ENCODE data around the gene NUDT3. TPM values are rescaled to one million over a fixed set of nuclear protein-coding genes. Genes with fewer than 3 reads are reported as not detected.
A peak's percentile ranks its signal among the peaks of the same experiment; 100 is the strongest.

The NUDT3 gene
- total and polyA plus RNA-seq, 2 experiments from 2014 or later = 12.1 to 31.1 TPM

DNA sequence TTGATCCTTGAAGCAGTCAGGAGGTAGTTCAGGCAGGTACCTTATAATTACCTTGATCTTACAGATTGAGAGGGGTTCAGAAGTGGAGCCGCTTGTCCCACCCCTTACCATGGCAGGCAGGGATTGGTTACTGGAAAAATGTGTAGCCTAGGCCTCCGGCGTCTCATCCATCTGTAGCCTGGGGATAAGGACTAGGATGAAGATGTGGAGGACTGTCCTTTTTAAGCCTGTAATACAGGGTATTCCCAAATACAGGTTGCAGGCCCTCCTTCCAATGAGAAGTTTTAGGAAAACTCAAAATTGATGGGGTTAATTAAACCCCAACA, 153.0 kb downstream of the NUDT3 start (continued):
- TF ChIP-seq EZH2 (IDR thresholded peaks at IDR 0.05; ENCODE audit: low read depth, unreplicated experiment) (no peak), ZNF462 (CRISPR knock-in tag; IDR thresholded peaks at IDR 0.05) (no peak)

DNA sequence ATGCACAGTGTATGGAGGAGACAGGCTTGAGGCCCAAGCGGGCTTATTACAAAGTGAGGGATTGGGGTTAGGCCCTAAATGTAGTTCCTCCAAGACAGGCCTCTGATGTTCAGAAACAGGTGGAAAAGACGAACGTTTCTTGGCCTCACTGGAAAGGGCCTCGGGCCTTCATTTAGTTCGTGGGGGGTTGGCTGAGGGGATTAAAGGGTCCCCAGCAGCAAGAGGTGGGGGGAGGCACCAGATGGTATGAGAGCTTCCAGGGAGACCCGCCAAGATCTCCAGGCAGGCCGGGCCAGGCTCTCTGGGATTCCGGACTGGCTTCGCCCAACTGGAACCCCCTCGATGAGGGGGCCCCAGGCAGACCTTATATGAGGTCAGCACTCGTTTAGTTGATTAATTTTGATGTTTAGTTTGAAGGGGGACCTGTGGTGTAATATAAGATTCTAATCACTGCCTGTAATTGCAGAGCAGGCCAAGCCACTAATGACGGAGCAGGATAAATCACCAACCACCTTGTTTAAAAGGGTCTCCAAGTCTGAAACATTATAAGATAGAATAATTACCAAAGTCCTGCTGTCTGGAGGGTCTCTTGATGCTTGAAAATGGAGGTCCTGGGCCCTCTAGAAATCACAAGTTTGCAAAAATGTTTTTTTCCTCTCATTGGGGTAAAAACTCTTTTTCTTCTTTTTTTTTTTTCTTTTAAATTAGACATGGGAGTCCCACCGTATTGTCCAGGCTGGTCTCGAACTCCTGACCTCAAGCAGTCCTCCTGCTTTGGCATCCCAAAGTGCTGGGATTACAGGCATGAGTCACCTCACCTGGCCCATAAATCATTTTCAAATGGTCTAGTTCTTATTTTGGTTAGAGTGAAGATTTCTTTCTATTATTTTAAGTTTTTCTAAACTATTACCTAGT, 153.6 kb downstream of the NUDT3 start:
- peaks cover 59% of the 10 kb centered on the region for H4K20me1 ChIP-seq (replicated peaks; ENCODE audit: insufficient read depth)
- Mint-ChIP-seq H3K27me3 (ENCODE audit: insufficient read depth, low read depth, poor library complexity) (peaks cover 54% of the 10 kb centered on the region), H3K36me3 (ENCODE audit: low read depth) (peaks cover 57% of the 10 kb centered on the region), H3K9me3 (peaks cover 7% of the 10 kb centered on the region; the same call in 2 of the 3 replicates), H3K4me3 (peak overlapping the region; percentile 98), H3K27ac (peak overlapping the region; percentile 98), H3K4me1 (peaks cover 57% of the 10 kb centered on the region)
- H3K4me1 ChIP-seq (ENCODE audit: insufficient read depth) = peaks cover 60% of the 10 kb centered on the region
- H3K4me2 ChIP-seq = peak overlapping the region; percentile 92
- ATAC-seq (no peak), DNase-seq (ENCODE audit: low spot score) (no peak)
- peaks cover 71% of the 10 kb centered on the region for H3K79me2 ChIP-seq (replicated peaks; ENCODE audit: insufficient read depth)
- no peak overlapping the region for H2AFZ ChIP-seq
- H3K9me2 ChIP-seq (ENCODE audit: insufficient read depth) = no peaks in the 10 kb centered on the region
- peaks cover 74% of the 10 kb centered on the region for H3F3A ChIP-seq (replicated peaks; ENCODE audit: low read depth)
- H3K27me3 ChIP-seq (ENCODE audit: insufficient read depth) = no peaks in the 10 kb centered on the region
- TF ChIP-seq, protein P1, sequence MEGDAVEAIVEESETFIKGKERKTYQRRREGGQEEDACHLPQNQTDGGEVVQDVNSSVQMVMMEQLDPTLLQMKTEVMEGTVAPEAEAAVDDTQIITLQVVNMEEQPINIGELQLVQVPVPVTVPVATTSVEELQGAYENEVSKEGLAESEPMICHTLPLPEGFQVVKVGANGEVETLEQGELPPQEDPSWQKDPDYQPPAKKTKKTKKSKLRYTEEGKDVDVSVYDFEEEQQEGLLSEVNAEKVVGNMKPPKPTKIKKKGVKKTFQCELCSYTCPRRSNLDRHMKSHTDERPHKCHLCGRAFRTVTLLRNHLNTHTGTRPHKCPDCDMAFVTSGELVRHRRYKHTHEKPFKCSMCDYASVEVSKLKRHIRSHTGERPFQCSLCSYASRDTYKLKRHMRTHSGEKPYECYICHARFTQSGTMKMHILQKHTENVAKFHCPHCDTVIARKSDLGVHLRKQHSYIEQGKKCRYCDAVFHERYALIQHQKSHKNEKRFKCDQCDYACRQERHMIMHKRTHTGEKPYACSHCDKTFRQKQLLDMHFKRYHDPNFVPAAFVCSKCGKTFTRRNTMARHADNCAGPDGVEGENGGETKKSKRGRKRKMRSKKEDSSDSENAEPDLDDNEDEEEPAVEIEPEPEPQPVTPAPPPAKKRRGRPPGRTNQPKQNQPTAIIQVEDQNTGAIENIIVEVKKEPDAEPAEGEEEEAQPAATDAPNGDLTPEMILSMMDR (conservative IDR thresholded peaks at IDR 0.05; ENCODE audit: low read depth in 2 of 2) = no peak
- no peak for TF ChIP-seq CREB1 (CRISPR knock-in tag; IDR thresholded peaks at IDR 0.05; ENCODE audit: low read depth)
- no peak for TF ChIP-seq EZH2phosphoT487 (IDR thresholded peaks at IDR 0.05; ENCODE audit: unreplicated experiment)
- peak overlapping the region; percentile 73 for H3K4me3 ChIP-seq
- peak overlapping the region; percentile 97 for H3K27ac ChIP-seq (ENCODE audit: low read depth)
- H3K36me3 ChIP-seq (ENCODE audit: insufficient read depth) = peaks cover 49% of the 10 kb centered on the region
